ENCODE measurements around the gene STAG1.

GRCh38 chr3:136380530-136380929, 371.6 kb downstream of the STAG1 start:
- no peak for TF ChIP-seq CTCF (IDR thresholded peaks at IDR 0.05)
- TF ChIP-seq POLR2A (IDR thresholded peaks at IDR 0.05; ENCODE audit: low read depth) = no peak

All from esophagus muscularis mucosa (tissue), 3 donors.